Measurements from ENCODE around the gene ELOVL6.

DNA sequence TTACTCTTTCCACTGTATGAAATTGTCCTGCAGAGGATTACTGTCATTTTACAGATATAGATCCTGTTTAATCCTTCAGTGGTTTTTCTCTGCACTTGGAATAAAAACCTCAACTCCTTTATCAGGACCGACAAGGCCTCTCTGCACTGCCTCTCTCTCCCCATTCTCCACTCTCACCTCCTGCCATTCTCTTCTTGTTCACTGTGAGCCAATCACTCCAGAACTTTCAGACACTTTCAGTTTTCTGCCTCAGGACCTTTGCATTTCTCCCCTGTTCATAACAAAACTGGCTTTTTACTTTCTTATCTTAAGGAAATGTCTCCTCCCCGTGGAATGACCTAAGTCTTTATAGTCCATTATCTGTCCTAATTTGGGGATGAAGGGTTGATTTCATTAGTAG, 137.3 kb downstream of the ELOVL6 start:
- TF ChIP-seq ATF3 (IDR thresholded peaks at IDR 0.05) (no peak), CTCF (IDR thresholded peaks at IDR 0.05; ENCODE audit: low read depth, low read length, missing input control) (no peak), SP1 (IDR thresholded peaks at IDR 0.05) (no peak), FOXA1 (IDR thresholded peaks at IDR 0.05) (no peak), HNF4G (IDR thresholded peaks at IDR 0.05) (no peak), JUND (IDR thresholded peaks at IDR 0.05) (no peak)
